Loucy (cell line): Measurements from ENCODE around the gene RALGDS.
A peak's percentile ranks its signal among the peaks of the same experiment; 100 is the strongest.

ENCODE experiments used
- H2AFZ ChIP-seq: fragments of 200-600 bp; sonication (generic); 2 replicates; pipeline ENCODE4 v1.6.0; 2016; ENCODE audit warnings: antibody characterized with exemption, mild to moderate bottlenecking, low read length, moderate library complexity
- H3F3A ChIP-seq: fragments of 200-600 bp; 2 replicates; pipeline ENCODE4 v1.6.0; 2016; ENCODE audit warnings: antibody characterized with exemption, low read depth, mild to moderate bottlenecking
- H3K27me3 ChIP-seq: fragments of 200-600 bp; sonication (generic); 2 replicates; pipeline ENCODE4 v1.6.1; 2014; ENCODE audit warnings: low read length, mild to moderate bottlenecking; ENCODE audit not compliant: insufficient read depth, poor library complexity, severe bottlenecking
- H3K36me3 ChIP-seq: fragments of 200-600 bp; sonication (generic); 2 replicates; pipeline ENCODE4 v1.6.1; 2016; ENCODE audit warnings: low read length; ENCODE audit not compliant: insufficient read depth
- H3K4me1 ChIP-seq: fragments of 200-600 bp; sonication (generic); 2 replicates; pipeline ENCODE4 v1.5.1; 2014; ENCODE audit warnings: low read length, mild to moderate bottlenecking; ENCODE audit not compliant: insufficient read depth, poor library complexity, severe bottlenecking
- H3K4me2 ChIP-seq: fragments of 200-600 bp; sonication (generic); 2 replicates; pipeline ENCODE4 v1.6.0; 2014; ENCODE audit warnings: antibody characterized with exemption, low read length, low read depth, mild to moderate bottlenecking; ENCODE audit not compliant: poor library complexity, severe bottlenecking
- H3K4me3 ChIP-seq: fragments of 200-600 bp; sonication (generic); 2 replicates; pipeline ENCODE4 v1.5.1; 2014; ENCODE audit warnings: low read length, mild to moderate bottlenecking, mixed read lengths; ENCODE audit not compliant: poor library complexity, severe bottlenecking
- H3K79me2 ChIP-seq: fragments of 200-600 bp; sonication (generic); 2 replicates; pipeline ENCODE4 v1.6.1; 2014; ENCODE audit warnings: low read length; ENCODE audit not compliant: insufficient read depth
- H3K9ac ChIP-seq: fragments of 200-600 bp; sonication (generic); 2 replicates; pipeline ENCODE4 v1.6.0; 2014; ENCODE audit warnings: mild to moderate bottlenecking, low read depth, low read length, moderate library complexity; ENCODE audit not compliant: poor library complexity, severe bottlenecking
- H3K9me2 ChIP-seq: fragments of 200-600 bp; sonication (generic); replicated peaks from 2 replicates; pipeline ENCODE4 v1.6.1; 2016; ENCODE audit warnings: low read depth, low read length, mixed read lengths
- H3K9me3 ChIP-seq: fragments of 200-600 bp; sonication (generic); 2 replicates; pipeline ENCODE4 v1.6.1; 2014; ENCODE audit warnings: mild to moderate bottlenecking, antibody characterized with exemption, low read length, low read depth; ENCODE audit not compliant: insufficient read depth
- H4K20me1 ChIP-seq: fragments of 200-600 bp; sonication (generic); 2 replicates; pipeline ENCODE4 v1.6.0; 2014; ENCODE audit warnings: antibody characterized with exemption, low read length, mild to moderate bottlenecking; ENCODE audit not compliant: insufficient read depth, poor library complexity, severe bottlenecking
- EZH2phosphoT487 ChIP-seq: fragments of 200-600 bp; IDR thresholded peaks from 2 replicates; pipeline ENCODE4 v1.6.1; 2018; ENCODE audit warnings: antibody characterized with exemption, mild to moderate bottlenecking, moderate library complexity, borderline replicate concordance
- TF ChIP-seq, protein P1 (sequence below): fragments of 200-600 bp; sonication (generic); conservative IDR thresholded peaks from 2 replicates; pipeline ENCODE4 v1.5.1; 2014; ENCODE audit warnings: mild to moderate bottlenecking, antibody characterized with exemption, low read length

Gene RALGDS

DNA sequence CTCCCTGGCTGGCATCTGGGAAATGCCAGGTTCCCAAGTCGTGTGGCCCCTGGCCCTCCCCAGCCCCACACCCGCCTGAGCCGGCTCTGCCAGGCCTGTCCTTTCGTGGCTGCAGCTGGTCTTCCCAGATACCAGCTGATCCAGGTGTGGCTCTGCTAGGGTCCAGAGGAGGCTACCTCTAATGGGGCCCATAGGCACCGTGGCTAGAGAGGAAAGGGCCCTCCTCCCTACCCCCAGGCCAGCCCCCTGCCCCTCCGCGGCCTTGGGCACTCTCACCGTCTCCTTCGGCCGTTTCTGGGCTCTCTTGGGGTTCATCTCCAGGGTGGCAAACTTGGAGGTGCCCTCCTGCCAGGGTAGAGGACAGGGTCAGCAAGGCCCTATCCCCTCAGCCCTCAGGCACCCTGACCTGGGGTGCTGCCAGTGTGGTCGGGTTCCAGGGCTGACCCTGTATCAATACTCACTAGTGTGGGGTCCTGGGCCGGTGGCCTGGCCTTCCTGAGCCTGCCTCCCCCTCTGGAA lies 17.0 kb downstream of the RALGDS start:
- Histone ChIP-seq H3K79me2 (no peaks in the 10 kb centered on the region), H3K9me2 (no peaks in the 10 kb centered on the region), H2AFZ (no peak overlapping the region), H3K4me2 (no peak overlapping the region), H3K4me3 (no peak overlapping the region), H4K20me1 (no peaks in the 10 kb centered on the region), H3K4me1 (no peaks in the 10 kb centered on the region), H3K9ac (no peak overlapping the region), H3K9me3 (no peaks in the 10 kb centered on the region), H3F3A (no peaks in the 10 kb centered on the region), H3K36me3 (peaks cover 93% of the 10 kb centered on the region; the same call in 1 of the 2 replicates), H3K27me3 (no peaks in the 10 kb centered on the region)
- no peak for TF ChIP-seq EZH2phosphoT487

DNA sequence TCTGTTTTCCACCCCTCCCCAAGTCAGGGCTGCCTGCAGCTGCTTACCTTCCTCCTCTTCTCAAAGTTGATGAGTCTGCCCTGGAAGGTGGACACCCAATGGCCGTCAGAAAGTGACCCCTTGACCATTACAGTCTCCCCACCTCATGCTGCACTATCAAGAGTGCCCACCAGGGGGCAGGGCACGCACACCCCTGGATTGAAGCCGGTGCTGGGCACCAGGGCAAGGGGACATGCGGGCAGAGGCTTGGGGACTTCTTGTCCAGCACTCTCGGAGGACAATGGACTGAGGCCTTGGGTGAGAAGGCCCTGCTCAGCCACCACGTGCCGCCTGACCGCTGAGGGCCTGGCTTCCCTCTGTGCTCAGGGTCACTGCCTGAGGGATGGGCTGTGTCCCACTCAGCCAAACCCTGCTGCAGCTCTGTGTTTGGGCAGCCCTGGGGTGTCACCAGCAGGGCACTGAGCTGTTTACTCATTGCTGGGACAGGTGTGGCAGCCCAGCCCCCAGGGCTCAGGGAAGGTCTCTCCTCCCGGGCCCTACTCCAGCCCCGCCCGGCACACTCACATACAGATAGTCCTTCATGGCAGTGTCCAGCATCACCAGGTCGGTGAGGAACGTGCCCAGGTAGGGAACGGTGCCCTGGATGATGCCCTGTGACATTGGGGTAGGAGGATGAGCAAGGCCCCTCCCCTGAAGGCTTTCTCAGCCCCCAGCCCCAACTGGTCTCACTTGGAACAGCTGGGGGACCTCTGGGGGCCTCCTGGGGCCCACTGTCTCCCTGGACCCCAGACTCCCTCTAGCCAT lies 17.7 kb downstream of the RALGDS start:
- Histone ChIP-seq H3K4me1 (no peaks in the 10 kb centered on the region), H3K4me3 (no peak overlapping the region), H3K9me3 (no peaks in the 10 kb centered on the region), H3K9ac (no peak overlapping the region), H3F3A (no peaks in the 10 kb centered on the region), H3K79me2 (no peaks in the 10 kb centered on the region), H3K27me3 (no peaks in the 10 kb centered on the region), H3K9me2 (no peaks in the 10 kb centered on the region), H3K4me2 (no peak overlapping the region), H4K20me1 (no peaks in the 10 kb centered on the region), H2AFZ (no peak overlapping the region), H3K36me3 (peaks cover 93% of the 10 kb centered on the region; the same call in 1 of the 2 replicates)
- TF ChIP-seq EZH2phosphoT487: no peak
- TF ChIP-seq, protein P1, sequence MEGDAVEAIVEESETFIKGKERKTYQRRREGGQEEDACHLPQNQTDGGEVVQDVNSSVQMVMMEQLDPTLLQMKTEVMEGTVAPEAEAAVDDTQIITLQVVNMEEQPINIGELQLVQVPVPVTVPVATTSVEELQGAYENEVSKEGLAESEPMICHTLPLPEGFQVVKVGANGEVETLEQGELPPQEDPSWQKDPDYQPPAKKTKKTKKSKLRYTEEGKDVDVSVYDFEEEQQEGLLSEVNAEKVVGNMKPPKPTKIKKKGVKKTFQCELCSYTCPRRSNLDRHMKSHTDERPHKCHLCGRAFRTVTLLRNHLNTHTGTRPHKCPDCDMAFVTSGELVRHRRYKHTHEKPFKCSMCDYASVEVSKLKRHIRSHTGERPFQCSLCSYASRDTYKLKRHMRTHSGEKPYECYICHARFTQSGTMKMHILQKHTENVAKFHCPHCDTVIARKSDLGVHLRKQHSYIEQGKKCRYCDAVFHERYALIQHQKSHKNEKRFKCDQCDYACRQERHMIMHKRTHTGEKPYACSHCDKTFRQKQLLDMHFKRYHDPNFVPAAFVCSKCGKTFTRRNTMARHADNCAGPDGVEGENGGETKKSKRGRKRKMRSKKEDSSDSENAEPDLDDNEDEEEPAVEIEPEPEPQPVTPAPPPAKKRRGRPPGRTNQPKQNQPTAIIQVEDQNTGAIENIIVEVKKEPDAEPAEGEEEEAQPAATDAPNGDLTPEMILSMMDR: peak; percentile 97

DNA sequence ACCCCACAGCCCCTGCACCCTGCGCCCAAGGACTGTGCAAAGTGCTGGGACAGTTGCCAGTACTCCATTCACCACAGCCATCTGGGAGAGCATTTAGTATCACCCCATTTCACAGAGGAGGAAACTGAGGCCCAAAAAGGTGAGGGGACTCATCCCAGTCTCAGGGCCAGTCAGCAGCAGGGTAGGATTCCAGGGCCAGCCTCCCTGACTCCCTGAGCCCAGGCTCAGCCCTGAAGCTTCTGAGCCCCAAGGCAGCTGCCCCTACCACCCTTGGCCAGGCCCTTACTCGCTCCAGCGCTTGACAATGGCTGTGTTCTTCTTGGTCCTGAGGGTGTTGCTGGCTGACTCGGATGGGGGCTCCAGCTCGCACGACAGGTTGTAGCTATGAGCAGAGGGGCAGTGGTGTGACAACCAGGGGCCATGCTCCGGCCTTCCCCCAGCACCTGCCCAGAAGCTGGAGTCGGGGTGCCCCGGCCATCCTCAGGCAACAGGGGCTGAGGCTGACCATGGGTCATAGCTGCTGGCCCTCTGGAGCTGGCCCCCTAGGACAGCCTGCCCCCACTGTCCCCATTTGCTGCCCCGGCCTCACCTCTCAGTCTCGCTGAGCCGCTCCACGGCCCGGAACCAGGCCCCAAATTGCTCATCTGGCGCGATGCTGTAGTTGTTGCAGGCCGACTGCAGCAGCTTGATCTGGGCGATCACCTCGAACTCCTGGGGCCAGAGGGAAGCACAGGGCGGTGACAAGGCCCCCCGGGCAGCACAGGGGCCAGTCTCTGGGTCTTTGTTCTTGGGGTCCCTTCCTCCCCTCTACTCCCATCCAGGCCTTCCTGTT lies 18.6 kb downstream of the RALGDS start:
- H3K27me3 ChIP-seq: no peaks in the 10 kb centered on the region
- TF ChIP-seq, protein P1: no peak
- TF ChIP-seq EZH2phosphoT487: no peak
- H2AFZ ChIP-seq: no peak overlapping the region
- H3K79me2 ChIP-seq: no peaks in the 10 kb centered on the region
- H3K36me3 ChIP-seq: peaks cover 93% of the 10 kb centered on the region; the same call in 1 of the 2 replicates
- no peak overlapping the region for H3K4me3 ChIP-seq
- H4K20me1 ChIP-seq: no peaks in the 10 kb centered on the region
- H3K4me1 ChIP-seq: no peaks in the 10 kb centered on the region
- H3F3A ChIP-seq: no peaks in the 10 kb centered on the region
- H3K4me2 ChIP-seq: no peak overlapping the region
- no peaks in the 10 kb centered on the region for H3K9me3 ChIP-seq
- no peaks in the 10 kb centered on the region for H3K9me2 ChIP-seq
- H3K9ac ChIP-seq: no peak overlapping the region
